ENCODE measurements around the gene DSG4.
"Not testable (repeated sequence)": the region's sequence is repeated elsewhere in the genome, so short reads cannot be mapped to it uniquely, and the experiment has no call there.

The DSG4 gene, protein sequence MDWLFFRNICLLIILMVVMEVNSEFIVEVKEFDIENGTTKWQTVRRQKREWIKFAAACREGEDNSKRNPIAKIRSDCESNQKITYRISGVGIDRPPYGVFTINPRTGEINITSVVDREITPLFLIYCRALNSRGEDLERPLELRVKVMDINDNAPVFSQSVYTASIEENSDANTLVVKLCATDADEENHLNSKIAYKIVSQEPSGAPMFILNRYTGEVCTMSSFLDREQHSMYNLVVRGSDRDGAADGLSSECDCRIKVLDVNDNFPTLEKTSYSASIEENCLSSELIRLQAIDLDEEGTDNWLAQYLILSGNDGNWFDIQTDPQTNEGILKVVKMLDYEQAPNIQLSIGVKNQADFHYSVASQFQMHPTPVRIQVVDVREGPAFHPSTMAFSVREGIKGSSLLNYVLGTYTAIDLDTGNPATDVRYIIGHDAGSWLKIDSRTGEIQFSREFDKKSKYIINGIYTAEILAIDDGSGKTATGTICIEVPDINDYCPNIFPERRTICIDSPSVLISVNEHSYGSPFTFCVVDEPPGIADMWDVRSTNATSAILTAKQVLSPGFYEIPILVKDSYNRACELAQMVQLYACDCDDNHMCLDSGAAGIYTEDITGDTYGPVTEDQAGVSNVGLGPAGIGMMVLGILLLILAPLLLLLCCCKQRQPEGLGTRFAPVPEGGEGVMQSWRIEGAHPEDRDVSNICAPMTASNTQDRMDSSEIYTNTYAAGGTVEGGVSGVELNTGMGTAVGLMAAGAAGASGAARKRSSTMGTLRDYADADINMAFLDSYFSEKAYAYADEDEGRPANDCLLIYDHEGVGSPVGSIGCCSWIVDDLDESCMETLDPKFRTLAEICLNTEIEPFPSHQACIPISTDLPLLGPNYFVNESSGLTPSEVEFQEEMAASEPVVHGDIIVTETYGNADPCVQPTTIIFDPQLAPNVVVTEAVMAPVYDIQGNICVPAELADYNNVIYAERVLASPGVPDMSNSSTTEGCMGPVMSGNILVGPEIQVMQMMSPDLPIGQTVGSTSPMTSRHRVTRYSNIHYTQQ

GRCh38 chr18:31376477-31376876 is at the start of gene DSG4:
DSG4 (plus strand) TSS chr18:31376777; CDS start chr18:31376912, 135 bp downstream.
- DNase-seq (ENCODE audit: low read depth), result no peak

- no peak for DNase-seq (ENCODE audit: low read depth)
These were observed 46.7 kb upstream of the DSG4 start for GRCh38 chr18:31329787-31330438.

GRCh38 chr18:31343454-31343853 is 33.1 kb upstream of the DSG4 start:
- DNase-seq (ENCODE audit: low read depth), result no peak

DNA sequence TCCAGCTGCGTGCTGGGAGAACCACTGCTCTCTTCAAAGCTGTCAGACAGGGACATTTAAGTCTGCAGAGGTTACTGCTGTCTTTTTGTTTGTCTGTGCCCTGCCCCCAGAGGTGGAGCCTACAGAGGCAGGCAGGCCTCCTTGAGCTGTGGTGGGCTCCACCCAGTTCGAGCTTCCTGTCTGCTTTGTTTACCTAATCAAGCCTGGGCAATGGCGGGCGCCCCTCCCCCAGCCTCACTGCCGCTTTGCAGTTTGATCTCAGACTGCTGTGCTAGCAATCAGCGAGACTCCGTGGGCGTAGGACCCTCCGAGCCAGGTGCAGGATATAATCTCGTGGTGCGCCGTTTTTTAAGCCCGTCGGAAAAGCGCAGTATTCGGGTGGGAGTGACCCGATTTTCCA is 23.2 kb upstream of the DSG4 start:
- DNase-seq (ENCODE audit: low read depth), result not testable (repeated sequence)

- DNase-seq (ENCODE audit: low read depth), result no peak
These were observed 21.6 kb upstream of the DSG4 start for GRCh38 chr18:31354990-31355389.

GRCh38 chr18:31356025-31356424 is 20.6 kb upstream of the DSG4 start:
- no peak for DNase-seq (ENCODE audit: low read depth)

GRCh38 chr18:31364190-31364589 is 12.4 kb upstream of the DSG4 start:
- no peak for DNase-seq (ENCODE audit: low read depth)

DNA sequence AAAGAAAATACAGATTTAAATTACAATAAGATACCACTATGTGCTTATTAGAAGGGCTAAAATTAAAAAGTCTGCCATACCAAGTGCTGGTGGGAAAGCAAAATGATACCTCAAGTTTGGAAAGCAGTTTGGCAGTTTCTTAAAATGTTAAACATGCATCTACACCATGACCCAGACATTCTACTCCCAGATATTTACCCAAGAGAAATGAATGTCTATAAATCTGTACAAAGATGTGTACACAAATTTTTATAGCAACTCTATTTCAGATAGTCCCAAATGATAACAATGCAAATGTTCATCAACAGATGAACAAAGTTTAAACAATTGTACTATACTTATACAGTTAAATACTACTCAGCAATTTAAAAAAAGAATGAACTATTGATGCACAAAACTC is 7.1 kb upstream of the DSG4 start:
- no peak for DNase-seq (ENCODE audit: low read depth)

- DNase-seq (ENCODE audit: low read depth), result no peak
These were observed 4.6 kb upstream of the DSG4 start for GRCh38 chr18:31371989-31372388.

DNA sequence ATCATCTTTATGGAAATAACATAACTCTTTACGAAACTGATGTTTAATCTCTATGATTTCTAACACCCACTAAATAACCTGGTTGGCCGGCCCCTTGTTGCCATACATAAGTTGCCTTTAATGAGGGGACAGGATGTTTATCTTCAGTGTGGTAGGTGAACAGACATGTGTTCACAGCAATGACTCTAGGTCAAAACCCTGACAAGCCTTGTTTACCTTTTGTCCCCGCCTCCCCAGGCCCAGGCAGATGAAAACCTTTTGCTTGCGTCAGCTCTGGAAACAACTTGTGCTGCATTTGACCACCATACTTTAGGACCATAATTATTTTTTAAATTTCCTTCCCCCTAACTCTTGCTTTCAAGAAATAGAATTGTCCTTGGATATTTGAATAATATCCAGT is 2.9 kb upstream of the DSG4 start:
- no peak for DNase-seq (ENCODE audit: low read depth)

GRCh38 chr18:31380912-31381311 is 4.3 kb downstream of the DSG4 start:
- DNase-seq (ENCODE audit: low read depth), result no peak

DNA sequence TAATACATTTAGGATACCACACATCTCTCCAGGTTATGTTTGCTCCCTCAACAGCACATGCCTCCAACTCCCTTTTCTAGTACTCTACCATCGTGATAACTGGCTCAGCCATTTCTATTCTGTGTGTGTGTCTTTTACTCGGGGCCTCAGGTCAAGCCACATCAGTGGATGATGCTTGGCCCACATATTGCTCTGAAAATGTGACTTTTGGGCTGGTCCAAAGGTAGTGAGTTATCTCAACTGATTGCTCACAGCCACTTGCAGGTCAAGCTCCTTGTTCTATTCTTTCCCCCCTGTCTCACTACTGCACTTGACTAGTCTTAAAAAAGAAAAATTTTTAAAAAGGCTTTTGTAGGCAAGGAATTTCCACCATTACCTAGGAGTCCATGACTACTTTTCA is 5.5 kb downstream of the DSG4 start:
- DNase-seq (ENCODE audit: low read depth), result no peak

- no peak for DNase-seq (ENCODE audit: low read depth)
These were observed 10.2 kb downstream of the DSG4 start for GRCh38 chr18:31386741-31387140.

DNA sequence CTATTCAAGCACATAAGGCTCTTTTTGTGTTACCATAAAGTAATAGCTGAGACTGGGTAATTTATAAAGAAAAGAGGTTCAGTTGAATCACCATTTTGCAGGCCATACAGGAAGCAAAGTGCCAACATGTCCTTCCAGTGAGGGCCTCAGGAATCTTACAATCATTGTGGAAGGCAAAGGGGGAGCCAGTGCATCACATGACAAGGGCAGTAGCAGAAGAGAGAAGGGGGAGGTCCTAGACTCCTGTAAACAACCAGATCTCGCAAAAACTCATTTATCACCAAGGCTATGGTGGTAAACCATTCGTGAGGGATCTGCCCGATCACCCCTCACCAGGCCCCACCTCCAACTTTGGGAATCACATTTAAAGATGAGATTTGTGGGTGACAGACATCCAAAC is 16.7 kb downstream of the DSG4 start:
- no peak for DNase-seq (ENCODE audit: low read depth)

- no peak for DNase-seq (ENCODE audit: low read depth)
These were observed 20.4 kb downstream of the DSG4 start for GRCh38 chr18:31396796-31397612.

DNA sequence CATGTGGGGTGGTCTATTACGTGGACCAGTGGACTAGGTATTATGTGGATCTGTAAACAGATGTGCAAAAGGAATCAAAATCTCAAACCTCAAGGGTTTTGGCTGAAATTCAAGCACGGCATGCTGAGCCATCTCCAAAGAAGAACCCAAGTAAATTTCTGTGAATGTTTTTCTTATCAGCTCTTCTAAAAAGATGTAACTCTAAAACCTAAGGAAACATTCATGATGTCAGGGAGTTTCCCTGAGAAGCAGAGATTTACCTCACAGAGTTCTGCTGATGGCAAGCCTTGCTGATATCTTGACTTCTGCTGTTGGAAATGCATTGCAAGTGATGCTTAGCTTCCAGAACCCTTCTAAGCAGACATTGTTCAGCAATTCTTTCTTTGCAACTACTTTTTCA is 21.6 kb downstream of the DSG4 start:
- DNase-seq (ENCODE audit: low read depth), result no peak

- no peak for DNase-seq (ENCODE audit: low read depth)
These were observed 22.9 kb downstream of the DSG4 start for GRCh38 chr18:31399306-31400032.

DNA sequence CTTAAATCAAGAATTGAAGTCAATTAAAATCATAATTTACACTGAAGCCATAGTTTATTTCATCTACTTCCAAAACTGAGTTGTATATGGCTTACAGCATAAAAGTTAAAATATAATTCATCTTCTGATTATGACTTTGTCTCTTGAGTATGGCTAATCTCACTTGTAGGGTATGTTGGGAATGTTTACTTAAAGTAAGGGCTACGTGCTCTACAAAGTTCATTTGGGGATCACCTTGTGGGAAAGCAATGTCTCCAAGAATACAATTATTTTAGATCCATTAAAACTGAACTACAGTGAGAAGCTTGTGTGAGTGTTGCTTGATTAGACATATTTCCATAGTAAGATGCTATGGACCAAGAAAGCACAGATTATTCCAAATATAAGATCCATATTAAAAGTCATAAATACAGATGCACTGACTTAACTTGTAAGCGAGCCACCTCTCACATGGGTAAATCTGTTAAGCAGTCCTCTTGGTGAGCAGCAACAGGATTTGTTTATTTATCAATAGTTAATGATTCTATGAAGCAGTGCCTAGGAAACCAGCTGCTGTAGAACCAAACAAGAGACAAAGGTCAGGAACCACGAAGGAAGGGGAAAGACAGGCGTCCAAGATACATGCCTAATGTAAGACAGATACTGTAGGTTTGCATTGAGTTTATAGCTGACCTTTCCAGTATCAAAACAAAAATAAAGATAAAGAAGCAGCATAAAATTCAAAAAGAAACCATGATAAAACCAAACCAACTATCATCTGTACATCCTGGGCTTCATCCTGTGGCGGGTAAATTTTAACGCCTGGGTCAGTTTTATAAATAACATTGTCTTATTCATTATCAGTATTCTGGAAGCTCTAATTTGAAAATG is 24.8 kb downstream of the DSG4 start:
- DNase-seq (ENCODE audit: low read depth), result no peak

- no peak for DNase-seq (ENCODE audit: low read depth)
These were observed 25.4 kb downstream of the DSG4 start for GRCh38 chr18:31402026-31402373.

- no peak for DNase-seq (ENCODE audit: low read depth)
These were observed 26.8 kb downstream of the DSG4 start for GRCh38 chr18:31403409-31403808.

All from activated T-helper 1 cell treated with Interleukin-2 at 50 U/mL for 16 hours (primary cell).